HG03095 (cell line): ENCODE results near the gene HEXD.
A peak's percentile ranks its signal among the peaks of the same experiment; 100 is the strongest.
"Not testable (repeated sequence)": the region's sequence is repeated elsewhere in the genome, so short reads cannot be mapped to it uniquely, and the experiment has no call there.

Experiments used
- ATAC-seq: cut with Tn5 transposase; IDR thresholded peaks from one replicate; pipeline ENCODE4 v1.9.1; 2021; ENCODE audit warnings: moderate library complexity; ENCODE audit not compliant: unreplicated experiment

HEXD gene

DNA sequence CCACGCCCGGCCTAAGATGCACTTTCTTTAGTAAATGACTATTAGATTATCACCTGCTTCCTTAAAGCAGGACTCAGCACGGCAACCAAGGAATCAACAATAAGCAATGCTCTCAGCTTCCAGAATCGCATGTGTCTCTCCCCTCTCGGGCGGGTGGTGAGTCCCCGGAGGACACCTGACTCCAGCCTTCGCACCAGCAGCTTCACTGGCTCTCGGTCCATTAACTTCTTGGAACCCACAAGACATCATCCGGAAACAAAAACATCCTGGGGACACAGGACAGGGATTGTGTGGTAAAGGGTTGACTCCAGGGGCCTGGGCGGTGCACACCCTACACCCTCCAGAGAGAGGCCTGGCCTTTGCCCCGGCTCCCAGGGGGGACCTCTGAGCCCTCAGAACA lies 23.9 kb upstream of the HEXD start:
- ATAC-seq: no peak

DNA sequence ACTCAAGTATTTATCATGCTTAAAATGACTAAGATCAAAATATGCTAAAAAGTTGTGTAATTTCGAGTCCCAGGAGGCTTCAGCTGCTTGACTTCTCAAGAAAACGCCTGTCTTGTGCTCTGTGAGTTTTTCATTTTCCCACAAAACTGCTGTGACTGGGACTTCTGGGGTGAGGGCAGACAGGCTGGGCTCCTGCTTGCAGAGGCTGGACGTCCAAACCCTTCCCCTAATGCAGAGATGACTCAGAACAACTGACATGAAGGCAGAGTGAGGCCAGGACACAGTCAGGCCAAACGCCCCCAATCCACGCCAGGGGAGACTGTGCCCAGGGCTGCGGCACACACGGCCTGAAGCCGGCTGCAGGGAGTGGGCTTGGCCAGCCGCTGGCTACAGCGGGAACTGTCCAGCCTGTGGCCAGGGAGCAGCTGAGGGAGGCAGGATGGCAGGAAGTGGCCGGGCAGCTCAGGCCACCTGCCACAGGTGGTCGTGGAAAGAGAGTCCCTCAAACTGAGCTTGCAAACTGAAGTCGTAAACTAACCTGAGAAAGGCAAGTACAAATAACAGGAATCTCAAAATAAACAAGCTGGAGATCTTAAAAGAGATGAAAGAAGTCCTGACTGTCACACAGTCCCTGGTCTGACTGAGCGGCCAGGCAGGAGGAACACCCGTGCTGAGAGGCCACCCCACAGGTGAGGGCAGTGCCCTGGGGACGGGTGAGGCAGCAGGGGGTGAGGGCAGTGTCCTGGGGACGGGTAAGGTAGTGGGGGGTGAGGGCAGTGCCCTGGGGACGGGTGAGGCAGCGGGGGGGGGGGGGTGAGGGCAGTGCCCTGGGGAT lies 21.3 kb upstream of the HEXD start:
- no peak for ATAC-seq

DNA sequence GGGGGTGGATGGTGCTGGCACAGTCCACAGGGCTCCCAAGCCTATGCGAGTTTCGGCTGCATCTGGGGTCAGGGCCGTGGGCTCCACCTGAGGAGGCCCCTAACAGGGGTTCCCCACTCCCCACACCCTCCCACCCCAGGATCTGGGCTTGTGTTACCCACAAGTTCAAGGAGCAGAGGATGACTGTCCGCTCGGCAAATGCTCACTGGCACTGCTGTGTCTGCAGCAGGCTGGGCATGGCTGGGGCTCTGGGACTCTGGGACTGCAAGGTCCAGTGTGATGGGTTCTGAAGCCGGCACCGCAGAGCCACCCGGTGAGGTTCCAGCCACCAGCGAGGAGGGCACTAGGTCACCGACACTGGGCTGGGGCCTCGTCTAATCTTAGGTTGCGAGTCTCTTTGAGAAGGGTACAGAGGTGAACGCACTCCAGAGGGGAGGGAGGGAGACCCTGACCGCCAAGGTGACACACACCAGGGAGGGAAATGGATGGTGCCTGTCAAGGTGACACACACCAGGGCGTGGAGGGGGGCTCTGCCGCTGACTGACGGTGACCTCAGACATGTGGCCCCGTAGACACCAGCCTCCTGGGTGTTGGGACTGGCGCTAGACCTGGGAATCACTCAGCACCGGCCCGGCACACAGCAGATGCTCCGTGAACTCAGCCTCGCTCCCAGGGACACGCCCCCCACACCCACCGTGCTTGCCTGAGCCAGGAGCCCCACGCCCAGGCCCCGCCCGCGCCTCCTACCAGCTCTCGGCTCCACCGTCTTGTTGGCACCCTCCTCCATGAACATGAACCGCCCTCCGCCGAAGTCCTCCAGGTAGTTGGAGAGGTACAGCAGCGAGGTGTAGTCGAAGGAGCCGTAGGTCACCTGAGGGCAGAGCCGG lies 20.5 kb upstream of the HEXD start:
- no peak for ATAC-seq

DNA sequence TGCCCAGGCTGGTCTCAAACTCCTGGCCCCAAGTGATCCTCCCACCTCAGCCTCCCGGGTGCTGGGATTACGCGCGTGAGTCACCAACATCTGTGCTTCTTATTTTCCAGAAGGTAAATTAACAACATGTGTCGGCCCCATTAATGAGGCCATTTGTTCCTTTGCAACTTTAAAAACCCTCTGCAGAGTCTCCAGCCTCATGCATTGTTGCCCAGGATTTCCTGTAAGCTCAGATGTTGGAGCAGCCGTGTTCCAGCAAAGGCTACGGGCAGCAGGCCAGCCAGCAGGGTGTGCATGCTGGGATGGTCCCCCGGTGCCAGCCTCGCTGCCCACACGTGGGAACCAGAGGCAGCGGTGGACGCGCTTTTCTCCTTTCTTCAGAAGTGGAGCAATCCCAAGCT lies 19.1 kb upstream of the HEXD start:
- ATAC-seq: no peak

DNA sequence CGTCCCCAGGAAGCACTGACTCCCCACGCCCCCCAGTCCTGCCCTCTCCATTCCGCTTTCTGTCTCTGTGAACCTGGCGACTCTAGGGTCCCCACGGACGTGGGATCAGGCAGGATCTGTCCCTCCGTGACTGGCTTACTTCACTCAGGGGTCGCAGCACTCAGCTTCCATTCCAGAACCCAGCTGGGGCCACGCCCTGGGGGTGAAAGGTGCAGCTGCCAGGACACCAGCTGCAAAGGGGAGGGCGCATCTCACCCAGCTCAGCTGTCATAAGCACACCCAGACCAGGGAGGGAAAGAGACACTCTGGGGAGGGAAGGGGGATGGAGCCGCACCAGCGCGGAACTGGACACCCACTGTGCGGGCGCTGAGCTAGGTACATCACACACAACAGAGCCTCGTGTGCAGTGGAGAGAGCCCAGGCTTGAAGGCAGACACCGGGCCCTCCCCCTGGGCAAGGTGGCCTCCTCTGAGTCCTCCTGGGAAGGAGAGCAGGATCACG lies 18.5 kb upstream of the HEXD start:
- ATAC-seq: no peak

DNA sequence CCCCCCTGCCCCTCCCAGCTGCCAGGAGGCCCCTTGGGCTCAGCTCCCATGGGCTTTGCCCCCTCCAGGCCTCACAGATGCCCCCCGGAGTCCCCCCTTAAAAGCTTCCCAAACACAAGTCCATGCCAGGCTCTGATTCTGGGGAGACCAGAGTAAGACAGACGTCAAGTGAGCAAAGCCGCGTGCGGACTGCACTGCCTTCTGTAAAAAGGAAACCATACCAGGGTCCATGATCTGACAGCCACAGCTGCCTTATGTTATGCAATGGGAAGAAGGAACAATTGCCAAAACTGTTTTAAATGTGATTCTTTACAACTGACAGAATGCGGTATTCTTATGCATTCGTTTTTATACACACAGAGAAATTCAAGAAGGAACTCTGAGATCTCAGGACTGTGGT lies 17.9 kb upstream of the HEXD start:
- no peak for ATAC-seq

DNA sequence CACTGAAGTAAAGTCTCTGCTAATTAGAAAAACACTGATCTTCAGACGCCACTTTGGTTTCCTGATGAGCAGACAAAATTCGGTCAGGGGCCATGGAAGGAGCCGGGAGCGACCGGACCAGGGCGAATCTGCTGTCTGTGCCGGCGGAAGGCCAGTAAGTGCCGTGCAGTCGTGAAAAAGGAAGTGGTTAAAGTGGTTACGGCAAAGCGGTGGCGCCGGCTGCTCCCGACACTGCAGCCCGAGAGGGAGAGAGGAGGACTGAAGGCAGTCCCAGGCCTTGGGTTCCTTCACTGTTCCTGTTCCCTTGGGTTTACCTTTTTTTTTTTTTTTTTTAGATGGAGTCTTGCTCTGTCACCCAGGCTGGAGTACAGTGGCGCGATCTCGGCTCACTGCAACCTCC lies 17.3 kb upstream of the HEXD start:
- no peak for ATAC-seq

DNA sequence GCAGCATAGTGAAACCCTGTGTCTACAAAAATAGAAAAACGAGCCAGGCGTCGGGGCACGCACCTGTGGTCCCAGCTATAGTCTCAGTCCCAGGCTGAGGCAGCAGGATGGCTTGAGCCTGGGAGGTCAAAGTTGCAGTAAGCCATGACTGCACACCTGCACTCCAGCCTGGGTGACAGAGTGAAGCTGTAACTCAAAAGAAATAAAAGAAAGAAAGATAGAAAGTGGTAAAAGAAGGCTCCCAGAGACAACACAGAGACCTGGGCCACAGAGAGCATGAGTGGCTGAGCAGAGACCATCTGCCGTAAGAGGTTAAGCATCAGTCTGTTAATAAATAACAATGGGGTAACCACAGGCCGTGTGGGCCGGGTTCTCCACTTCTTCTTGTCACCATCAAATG lies 15.3 kb upstream of the HEXD start:
- ATAC-seq: peak; percentile 54

DNA sequence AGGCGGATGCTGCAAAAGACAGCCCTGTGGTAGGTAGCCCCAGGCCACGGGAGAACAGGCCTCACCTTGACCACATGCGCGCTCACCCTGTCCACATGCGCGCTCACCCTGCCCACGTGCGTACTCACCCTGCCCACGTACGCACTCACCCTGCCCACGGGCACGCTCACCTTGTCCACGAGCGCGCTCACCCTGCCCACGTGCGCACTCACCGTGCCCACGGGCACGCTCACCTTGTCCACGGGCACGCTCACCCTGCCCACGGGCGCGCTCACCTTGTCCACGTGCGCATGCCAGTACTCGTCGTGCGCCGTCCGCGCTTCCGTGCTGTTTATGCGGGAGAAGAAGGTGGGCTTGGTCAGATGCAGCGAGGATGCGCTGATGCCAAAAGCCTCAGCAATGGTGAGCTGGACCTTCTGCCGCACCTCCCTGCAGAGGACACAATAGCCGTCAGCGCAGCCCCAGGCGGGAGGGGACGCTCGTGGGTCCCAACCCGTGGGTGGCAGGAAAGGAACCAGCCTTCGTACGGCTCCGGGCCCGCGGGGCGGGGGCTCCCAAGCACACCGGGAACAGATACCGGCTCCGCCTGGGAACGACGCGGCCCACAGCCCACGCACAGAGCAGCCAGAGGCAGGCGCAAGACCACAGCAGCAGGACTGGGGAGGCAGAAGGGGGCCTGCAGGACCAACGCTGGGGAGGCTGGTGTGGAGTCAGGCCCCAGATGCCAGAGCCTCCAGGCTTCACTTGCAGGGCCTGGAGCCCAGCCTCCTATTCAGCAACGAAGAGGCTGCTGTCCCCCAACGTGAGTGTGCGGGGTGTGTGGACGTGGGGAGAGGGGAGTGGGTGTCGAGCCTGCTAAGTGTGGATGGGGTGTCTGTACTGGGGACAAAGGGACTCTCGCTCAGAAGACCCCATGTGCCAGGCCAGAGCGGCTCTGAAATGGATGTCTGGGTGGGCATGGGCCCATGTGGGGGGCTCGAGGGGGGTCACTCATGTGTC lies 14.2 kb upstream of the HEXD start:
- ATAC-seq: no peak

DNA sequence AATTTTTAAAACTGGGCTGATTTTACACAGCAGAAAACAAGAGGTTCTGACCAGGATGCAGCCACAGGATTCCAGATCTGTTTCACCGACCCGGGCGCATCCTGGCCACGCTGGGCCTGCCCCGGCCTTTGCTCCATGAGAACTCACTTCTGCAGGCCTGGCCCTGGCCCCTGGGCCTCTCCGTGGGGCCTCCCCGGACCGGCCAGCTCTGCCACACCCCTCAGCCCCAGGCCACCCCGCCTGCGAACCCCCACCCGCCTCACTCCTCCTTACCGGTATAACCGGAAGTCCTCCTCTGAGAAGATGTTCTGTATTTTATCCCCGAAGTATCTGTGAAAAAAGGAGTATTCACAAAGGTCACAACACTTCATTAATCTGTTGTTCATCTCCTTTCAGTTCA lies 13.1 kb upstream of the HEXD start:
- no peak for ATAC-seq

DNA sequence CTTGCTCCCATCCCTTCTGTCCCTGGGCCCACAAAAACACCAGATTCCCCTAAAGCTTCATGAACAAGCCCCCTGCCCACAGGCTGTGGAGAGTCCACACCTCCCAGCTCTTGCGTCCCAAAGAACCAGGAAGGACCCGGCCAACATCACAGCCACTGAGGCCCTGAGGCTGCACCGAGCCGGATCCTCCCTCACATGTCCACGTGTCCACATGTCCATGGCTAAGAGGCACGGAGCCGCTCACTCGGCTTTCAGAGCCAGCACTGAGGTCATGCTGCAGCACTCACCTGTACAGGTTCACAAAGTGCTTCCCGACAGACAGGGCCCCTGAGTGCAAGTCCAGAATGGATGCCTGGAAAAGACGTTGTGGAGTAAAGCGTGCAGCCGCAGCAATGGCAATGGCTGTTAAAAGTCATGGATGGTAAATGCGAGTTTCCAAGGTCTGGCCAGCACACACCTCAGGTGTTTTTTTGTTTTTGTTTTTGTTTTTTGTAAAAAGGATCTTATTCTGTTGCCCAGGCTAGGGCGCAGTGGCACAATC lies 11.9 kb upstream of the HEXD start:
- ATAC-seq: no peak

DNA sequence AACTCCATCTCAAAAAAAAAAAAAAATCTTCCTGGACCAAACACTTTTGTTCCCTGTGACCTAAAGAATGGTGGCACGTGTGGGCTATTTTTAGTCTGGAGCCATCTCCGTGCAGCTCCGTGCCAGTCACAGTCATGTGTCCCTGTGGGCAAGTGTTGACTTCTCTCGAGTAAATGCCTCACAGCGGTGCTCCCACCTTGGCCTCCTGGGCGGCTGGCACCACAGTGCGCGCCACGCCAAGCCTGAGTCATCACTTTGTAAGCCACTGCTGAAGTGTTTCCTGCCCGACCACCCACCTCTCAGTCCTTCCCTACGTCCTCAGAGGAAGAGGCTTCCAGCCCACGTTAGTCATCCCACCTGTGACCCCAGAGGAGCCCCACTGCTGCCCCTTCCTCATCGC lies 10.9 kb upstream of the HEXD start:
- no peak for ATAC-seq

DNA sequence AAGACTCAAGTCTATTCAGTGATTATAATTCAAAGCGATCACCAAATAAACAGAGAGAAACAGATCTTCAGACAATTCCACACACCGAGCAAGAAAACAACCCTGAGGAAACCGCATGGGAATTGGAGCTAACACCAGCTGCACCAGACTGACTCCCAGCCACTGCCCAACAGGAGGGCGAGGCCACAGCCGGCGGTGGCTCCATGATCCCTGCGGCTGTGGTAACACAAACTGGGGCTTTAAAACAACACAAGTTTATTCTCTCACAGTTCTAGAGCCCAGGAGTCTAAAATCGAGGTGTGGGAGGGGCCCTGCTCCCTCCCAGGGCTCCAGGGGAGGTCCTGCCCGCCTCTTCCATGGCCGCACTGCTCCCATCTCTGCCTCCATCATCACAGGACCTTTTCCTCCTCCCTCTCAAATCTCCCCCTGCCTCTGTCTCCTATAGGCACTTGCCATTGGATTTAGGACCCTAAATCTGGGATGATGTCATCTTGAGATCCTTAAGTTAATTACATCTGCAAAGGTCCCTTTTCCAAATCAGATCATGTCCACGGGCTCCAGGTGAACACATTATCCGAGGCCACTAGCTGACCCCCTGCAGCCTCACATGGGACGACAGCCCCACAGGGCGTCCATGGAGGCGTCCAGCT lies 9.7 kb upstream of the HEXD start:
- ATAC-seq: no peak

DNA sequence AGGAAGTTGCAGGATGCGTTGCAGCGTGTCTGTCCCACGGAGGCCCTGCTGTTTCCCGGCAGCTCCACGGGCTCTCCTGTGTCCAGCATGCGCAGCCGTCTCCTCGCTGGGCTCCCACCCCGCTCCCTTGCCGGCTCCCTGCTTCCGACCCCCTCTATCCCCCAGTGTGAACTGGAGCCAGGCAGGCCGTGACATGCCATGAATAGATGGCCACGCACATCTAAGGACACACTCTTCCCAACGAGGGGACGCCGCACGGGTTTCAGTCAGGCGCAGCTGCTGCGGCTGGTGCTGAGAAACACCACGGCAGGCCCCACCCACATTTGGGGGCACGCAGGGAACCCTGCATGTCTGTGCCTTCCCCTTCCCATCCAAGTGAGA lies 9.2 kb upstream of the HEXD start:
- ATAC-seq: no peak

DNA sequence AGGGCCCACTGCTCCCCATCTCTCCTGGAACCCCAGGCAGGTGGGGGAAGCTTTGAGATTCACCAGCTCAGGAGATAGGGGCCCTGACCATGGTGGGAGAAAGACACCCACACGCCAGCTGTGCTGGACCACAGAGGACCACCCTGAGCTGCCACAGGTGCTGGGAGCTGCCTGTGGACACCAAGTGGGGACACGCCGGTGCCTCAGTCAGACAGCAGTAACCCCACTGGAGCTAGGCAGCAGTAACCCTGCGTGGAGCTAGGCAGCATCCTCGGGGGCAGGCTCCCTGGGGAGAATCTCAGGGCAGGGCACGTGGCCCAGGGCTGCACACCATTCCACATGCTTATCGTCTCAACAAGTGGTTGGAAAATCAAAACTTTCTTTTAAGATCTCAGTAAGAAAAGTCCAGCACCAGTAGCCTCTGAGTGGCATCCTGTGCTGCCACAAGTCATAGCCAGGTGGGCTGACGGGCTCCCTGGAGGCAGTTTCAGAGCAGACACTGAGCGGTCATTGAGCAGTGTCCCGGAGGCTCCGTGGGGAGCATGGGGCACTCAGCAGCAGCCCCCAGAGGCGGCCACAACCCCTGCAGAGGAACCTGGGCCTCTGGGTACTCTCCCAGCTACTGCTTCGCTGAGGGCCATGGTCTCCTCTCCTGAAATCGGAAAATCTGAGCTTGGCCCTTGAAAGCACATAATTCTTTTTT lies 8.0 kb upstream of the HEXD start:
- no peak for ATAC-seq

DNA sequence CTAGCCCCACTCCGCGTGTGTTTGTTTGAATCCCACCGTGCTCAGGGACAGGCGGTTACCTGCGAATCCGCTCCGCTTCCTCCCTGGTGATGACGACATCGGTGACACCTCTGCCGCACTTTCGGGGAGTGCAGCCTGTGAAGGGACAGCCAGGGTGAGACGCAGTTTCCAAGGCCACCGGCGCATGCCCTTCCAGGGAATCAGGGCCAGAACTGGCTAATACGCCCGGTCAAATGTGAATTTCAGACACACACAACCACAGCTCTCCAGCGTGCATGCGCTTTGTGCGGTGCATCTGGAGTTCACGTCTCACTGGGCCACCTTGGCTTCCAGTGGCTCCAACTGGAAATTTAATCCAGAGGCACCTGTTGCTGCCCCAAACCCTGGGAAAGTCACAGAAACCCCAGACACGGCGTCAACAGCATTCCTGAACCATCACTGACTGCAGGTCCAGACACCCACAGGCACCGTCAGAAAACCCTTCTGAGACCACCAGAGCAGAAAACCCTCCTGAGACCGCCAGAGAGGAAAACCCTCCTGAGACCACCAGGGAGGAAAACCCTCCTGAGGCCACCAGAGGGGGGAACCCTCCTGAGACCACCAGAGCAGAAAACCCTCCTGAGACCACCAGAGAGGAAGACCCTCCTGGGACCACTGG lies 6.6 kb upstream of the HEXD start:
- ATAC-seq: no peak

DNA sequence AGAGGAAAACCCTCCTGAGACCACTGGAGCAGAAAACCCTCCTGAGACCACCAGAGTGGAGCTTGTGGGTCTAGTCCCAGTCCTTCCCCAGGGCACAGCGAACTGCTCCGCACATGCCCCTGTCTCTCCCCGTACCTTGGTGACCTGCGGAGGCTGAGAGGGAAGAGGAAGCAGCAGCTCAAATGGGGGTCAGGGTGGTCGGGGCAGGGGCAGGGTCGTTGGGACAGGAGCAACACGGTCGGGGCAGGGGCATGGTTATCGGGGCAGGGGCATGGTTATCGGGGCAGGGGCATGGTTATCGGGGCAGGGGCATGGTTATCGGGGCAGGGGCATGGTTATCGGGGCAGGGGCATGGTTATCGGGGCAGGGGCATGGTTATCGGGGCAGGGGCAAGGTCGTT lies 6.1 kb upstream of the HEXD start:
- ATAC-seq: not testable (repeated sequence)

DNA sequence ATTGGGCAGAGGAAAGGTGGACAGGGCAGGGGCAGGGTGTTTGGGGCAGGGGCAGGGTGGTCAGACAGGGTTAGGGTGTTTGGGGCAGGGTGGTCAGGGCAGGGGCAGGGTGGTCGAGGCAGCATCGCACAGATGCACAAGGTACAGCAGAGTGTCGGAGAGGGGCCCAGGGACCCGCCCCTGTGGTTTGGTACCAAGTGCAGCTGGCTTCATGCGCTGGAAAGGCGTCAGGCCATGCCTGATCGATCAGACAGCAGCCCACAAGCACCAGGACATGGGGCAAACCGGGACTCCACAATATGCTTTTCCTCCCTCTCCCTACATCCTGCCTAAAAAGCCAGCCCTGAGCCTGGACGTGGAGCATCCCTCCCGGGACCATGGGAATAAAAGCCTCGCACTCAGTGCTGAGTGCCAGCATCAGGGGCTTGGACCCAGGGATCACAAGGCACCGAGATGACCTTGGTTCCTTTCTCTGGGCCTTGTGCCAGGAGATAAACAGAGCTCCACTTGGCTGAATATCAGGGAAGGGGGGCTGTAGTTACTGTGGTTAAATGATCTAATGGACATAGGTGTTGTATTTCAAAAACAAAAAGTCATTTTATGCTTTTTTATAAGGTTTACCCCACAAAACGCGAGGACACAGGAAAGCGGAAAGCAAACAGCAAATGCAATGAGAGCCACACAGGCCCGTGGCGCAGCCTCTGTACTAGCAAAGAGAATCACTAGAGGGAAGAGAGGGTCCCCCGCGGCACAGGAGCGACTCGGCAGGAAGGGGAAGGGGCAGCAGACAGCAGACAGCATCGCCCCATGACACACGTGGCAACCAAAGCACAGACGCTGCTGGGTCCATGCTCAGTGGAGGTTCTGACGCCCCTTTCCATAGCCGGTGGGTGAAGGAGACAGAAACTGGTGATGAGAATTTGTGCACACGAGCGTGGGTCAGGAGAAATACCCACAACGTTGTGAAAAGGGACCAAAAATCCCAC lies 5.3 kb upstream of the HEXD start:
- no peak for ATAC-seq
